ENCODE results near the gene IL17B.

GRCh38 chr5:149412783-149413476 is 33.8 kb upstream of the IL17B start:
- no peak for TF ChIP-seq CTCF (IDR thresholded peaks at IDR 0.05)
- TF ChIP-seq POLR2A (IDR thresholded peaks at IDR 0.05), result no peak

Data from heart left ventricle (tissue), 13 donors.